HG02973 (cell line): ENCODE results near the gene XBP1.
A peak's percentile ranks its signal among the peaks of the same experiment; 100 is the strongest.
"Not testable (repeated sequence)": the region's sequence is repeated elsewhere in the genome, so short reads cannot be mapped to it uniquely, and the experiment has no call there.

Experiments
- ATAC-seq: cut with Tn5 transposase; IDR thresholded peaks from one replicate; pipeline ENCODE4 v1.9.1; 2021; ENCODE audit warnings: moderate library complexity; ENCODE audit not compliant: unreplicated experiment

The XBP1 gene

GRCh38 chr22:28819253-28820096 lies 19.1 kb upstream of the XBP1 start:
- ATAC-seq, result no peak

GRCh38 chr22:28817919-28818859 lies 17.8 kb upstream of the XBP1 start:
- ATAC-seq, result no peak

GRCh38 chr22:28817064-28817463 lies 16.7 kb upstream of the XBP1 start:
- ATAC-seq, result no peak

- no peak for ATAC-seq
Observed at GRCh38 chr22:28815729-28816128, 15.4 kb upstream of the XBP1 start.

- no peak for ATAC-seq
Observed at GRCh38 chr22:28815111-28815510, 14.7 kb upstream of the XBP1 start.

GRCh38 chr22:28813772-28814518 lies 13.6 kb upstream of the XBP1 start:
- no peak for ATAC-seq

GRCh38 chr22:28812516-28812915 lies 12.1 kb upstream of the XBP1 start:
- no peak for ATAC-seq

- no peak for ATAC-seq
Observed at GRCh38 chr22:28810821-28811491, 10.6 kb upstream of the XBP1 start.

GRCh38 chr22:28808716-28809355 lies 8.5 kb upstream of the XBP1 start:
- no peak for ATAC-seq

GRCh38 chr22:28805426-28805825 lies 5.1 kb upstream of the XBP1 start:
- ATAC-seq, result not testable (repeated sequence)

- no peak for ATAC-seq
Observed at GRCh38 chr22:28802595-28803123, 2.3 kb upstream of the XBP1 start.

- no peak for ATAC-seq
Observed at GRCh38 chr22:28801845-28802594, 1.7 kb upstream of the XBP1 start.

- ATAC-seq, result peak; percentile 26
Observed at GRCh38 chr22:28799606-28800307, 612 bp downstream of the XBP1 start.

GRCh38 chr22:28798810-28799605 lies 1.4 kb downstream of the XBP1 start:
- no peak for ATAC-seq

GRCh38 chr22:28795932-28796856 lies 4.2 kb downstream of the XBP1 start:
- ATAC-seq, result no peak

- no peak for ATAC-seq
Observed at GRCh38 chr22:28795071-28795693, 5.2 kb downstream of the XBP1 start.
